Measurements from ENCODE around the gene TBC1D20. TPM values are rescaled to one million over a fixed set of nuclear protein-coding genes. Genes with fewer than 3 reads are reported as not detected.
"Not testable (repeated sequence)": the region's sequence is repeated elsewhere in the genome, so short reads cannot be mapped to it uniquely, and the experiment has no call there.

TBC1D20 gene
- total RNA-seq, 1 experiment from 2014 or later, result 32.5 TPM

DNA sequence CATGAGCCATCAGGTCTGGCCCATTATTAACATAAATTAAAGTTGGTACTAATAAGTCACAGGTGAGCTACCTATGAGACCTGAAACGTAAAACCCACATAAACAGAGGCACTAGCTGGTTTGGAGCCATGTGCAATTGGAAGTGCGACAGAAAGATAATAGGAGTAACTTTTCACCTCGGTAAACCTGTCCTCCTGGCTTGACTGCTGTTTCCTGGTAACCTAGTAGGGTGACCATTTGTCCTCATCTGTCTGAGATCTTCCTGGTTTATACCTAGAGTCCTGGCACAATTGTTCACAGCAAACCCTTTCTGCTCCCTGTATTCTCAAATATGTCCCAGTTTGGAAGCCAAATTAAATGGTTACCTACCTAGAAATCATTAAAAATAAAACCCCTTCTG, 7.4 kb downstream of the TBC1D20 start:
- BruUV-seq (replicated peaks), result no TSS peak
- CTCF ChIA-PET, result interaction anchor here (0.8 to 1.3 kb wide), 2 partner anchors 11 to 188 kb away, joined by 3 read pairs; no protein-coding TSS in a partner anchor
- intact Hi-C loops (cut with micrococcal nuclease), result no loop called here
- POLR2A ChIA-PET, result interaction anchor here (0.7 to 1.0 kb wide), 2 partner anchors 9 to 10 kb away, joined by 3 to 7 read pairs; no protein-coding TSS in a partner anchor
- Mint-ChIP-seq H3K4me1 (ENCODE audit: insufficient read depth, unreplicated experiment) (peaks cover 7% of the 10 kb centered on the region), H3K27me3 (ENCODE audit: insufficient read depth, unreplicated experiment) (no peaks in the 10 kb centered on the region), H3K36me3 (ENCODE audit: insufficient read depth, unreplicated experiment) (peaks cover 4% of the 10 kb centered on the region), H3K4me3 (ENCODE audit: unreplicated experiment) (no peak overlapping the region), H3K9me3 (ENCODE audit: unreplicated experiment) (no peaks in the 10 kb centered on the region), H3K27ac (ENCODE audit: low read depth, unreplicated experiment) (no peak overlapping the region)
- no peak for DNase-seq (ENCODE audit: unreplicated experiment)
- TF ChIP-seq, protein P1, sequence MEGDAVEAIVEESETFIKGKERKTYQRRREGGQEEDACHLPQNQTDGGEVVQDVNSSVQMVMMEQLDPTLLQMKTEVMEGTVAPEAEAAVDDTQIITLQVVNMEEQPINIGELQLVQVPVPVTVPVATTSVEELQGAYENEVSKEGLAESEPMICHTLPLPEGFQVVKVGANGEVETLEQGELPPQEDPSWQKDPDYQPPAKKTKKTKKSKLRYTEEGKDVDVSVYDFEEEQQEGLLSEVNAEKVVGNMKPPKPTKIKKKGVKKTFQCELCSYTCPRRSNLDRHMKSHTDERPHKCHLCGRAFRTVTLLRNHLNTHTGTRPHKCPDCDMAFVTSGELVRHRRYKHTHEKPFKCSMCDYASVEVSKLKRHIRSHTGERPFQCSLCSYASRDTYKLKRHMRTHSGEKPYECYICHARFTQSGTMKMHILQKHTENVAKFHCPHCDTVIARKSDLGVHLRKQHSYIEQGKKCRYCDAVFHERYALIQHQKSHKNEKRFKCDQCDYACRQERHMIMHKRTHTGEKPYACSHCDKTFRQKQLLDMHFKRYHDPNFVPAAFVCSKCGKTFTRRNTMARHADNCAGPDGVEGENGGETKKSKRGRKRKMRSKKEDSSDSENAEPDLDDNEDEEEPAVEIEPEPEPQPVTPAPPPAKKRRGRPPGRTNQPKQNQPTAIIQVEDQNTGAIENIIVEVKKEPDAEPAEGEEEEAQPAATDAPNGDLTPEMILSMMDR (IDR thresholded peaks at IDR 0.05; ENCODE audit: unreplicated experiment), result no peak

DNA sequence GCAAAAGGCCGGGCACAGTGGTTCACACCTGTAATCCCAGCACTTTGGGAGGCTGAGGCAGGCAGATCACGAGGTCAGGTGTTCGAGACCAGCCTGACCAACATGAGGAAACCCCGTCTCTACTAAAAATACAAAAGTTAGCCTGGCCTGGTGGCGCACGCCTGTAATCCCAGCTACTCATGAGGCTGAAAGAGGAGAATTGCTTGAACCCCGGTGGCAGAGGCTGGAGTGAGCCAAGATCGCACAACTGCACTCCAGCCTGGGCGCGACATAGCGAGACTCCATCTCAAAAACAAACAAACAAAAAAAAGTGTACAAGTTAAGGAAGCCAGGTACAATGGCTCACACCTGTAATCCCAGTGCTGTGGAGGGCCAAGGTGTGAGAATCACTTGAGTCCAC, 10.3 kb downstream of the TBC1D20 start:
- BruUV-seq (replicated peaks); H3K4me3 Mint-ChIP-seq (ENCODE audit: unreplicated experiment); H3K27me3 Mint-ChIP-seq (ENCODE audit: insufficient read depth, unreplicated experiment); H3K4me1 Mint-ChIP-seq (ENCODE audit: insufficient read depth, unreplicated experiment); intact Hi-C loops (cut with micrococcal nuclease); DNase-seq (ENCODE audit: unreplicated experiment); H3K27ac Mint-ChIP-seq (ENCODE audit: low read depth, unreplicated experiment); H3K9me3 Mint-ChIP-seq (ENCODE audit: unreplicated experiment); POLR2A ChIA-PET: not testable (repeated sequence)
- CTCF ChIA-PET, result interaction anchor here (0.9 kb wide), 1 partner anchor 97 kb away, joined by 3 read pairs; no protein-coding TSS in a partner anchor
- peaks cover 13% of the 10 kb centered on the region for H3K36me3 Mint-ChIP-seq (ENCODE audit: insufficient read depth, unreplicated experiment)

DNA sequence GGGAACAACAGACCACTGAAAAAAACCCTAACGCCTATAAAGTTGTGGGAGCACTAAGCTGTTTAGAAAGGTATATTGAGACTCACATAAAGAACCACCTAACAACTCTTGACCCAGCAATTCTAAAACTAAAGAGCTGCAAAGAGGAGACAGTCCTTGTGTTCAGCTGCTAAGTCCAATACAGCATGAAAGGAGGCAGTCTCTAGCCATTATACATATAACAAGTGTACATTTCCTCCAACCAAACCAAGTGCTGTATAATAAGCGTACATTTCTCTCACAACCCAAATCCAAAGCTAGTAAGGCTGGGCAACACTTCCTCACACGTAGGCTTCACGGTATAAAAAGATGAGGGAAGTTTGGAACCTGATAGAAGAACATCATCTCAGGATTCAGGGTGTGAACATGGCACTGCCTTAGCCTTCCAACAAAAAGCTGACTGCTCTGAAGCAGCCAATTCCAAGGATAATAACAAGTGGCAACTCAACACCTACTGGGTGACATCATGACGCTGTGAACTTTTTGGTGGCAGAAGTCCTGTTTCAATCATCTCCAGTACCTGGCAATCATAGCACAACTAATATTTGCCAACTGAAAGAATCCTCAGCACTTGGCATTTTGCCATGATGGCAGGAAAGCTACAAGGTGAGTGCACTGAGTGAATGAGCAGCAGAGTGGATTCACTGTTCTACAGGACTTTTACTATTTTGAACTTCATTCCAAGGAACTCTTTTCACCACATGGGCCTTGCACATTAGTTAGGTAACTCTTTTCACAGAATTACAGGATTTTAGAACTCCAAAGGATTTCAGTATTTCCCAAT, 16.6 kb downstream of the TBC1D20 start:
- Mint-ChIP-seq H3K9me3 (ENCODE audit: unreplicated experiment) (no peaks in the 10 kb centered on the region), H3K4me1 (ENCODE audit: insufficient read depth, unreplicated experiment) (peaks cover 11% of the 10 kb centered on the region), H3K36me3 (ENCODE audit: insufficient read depth, unreplicated experiment) (peaks cover 70% of the 10 kb centered on the region), H3K27ac (ENCODE audit: low read depth, unreplicated experiment) (peak overlapping the region; percentile 47), H3K27me3 (ENCODE audit: insufficient read depth, unreplicated experiment) (no peaks in the 10 kb centered on the region), H3K4me3 (ENCODE audit: unreplicated experiment) (no peak overlapping the region)
- DNase-seq (ENCODE audit: unreplicated experiment), result peak; percentile 36
- intact Hi-C loops (cut with micrococcal nuclease), result no loop called here
- ChIA-PET POLR2A (interaction anchor here (0.6 to 8.3 kb wide), 17 partner anchors 9 to 293 kb away, joined by 3 to 44 read pairs (median 4); partner anchors contain the start of gene TBC1D20), CTCF (interaction anchor here (0.5 to 2.9 kb wide), 10 partner anchors 8 to 178 kb away, joined by 3 to 10 read pairs (median 4); no protein-coding TSS in a partner anchor)
- BruUV-seq (replicated peaks), result no TSS peak
- TF ChIP-seq, protein P1 (IDR thresholded peaks at IDR 0.05; ENCODE audit: unreplicated experiment), result no peak

DNA sequence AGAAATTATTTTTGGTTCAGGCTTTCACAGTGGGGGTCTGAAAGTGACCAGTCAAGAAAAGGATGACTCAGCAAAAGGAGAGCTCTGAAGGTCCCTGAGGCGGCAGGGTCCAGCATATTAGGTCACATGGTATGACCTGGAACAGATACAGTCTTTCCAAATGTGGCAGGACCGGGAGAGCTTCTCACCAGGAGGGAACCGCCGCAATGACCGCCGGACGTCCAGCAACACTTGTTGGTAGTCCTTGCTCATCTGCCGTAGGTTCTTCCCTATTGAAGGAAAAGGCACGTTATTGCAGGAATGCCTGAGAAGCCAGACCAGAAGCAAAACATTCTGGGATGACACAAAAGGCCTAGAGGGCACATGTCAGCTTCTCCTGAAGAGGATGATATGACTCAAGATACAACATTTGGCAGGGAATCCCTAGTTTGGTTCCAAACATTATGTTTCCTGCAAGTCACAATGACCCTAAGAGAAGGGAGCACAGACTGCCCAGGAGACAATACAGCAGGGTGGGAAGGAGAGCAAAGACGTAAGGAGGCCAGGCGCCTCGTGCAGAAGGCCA, 17.4 kb downstream of the TBC1D20 start:
- BruUV-seq (replicated peaks), result no TSS peak
- Mint-ChIP-seq H3K27ac (ENCODE audit: low read depth, unreplicated experiment) (peak overlapping the region; percentile 47), H3K9me3 (ENCODE audit: unreplicated experiment) (no peaks in the 10 kb centered on the region), H3K4me3 (ENCODE audit: unreplicated experiment) (no peak overlapping the region), H3K36me3 (ENCODE audit: insufficient read depth, unreplicated experiment) (peaks cover 77% of the 10 kb centered on the region), H3K27me3 (ENCODE audit: insufficient read depth, unreplicated experiment) (no peaks in the 10 kb centered on the region), H3K4me1 (ENCODE audit: insufficient read depth, unreplicated experiment) (peaks cover 11% of the 10 kb centered on the region)
- TF ChIP-seq, protein P1 (IDR thresholded peaks at IDR 0.05; ENCODE audit: unreplicated experiment), result no peak
- CTCF ChIA-PET, result interaction anchor here (0.6 to 2.9 kb wide), 9 partner anchors 8 to 294 kb away, joined by 3 to 10 read pairs (median 5); no protein-coding TSS in a partner anchor
- POLR2A ChIA-PET, result interaction anchor here (0.6 to 8.3 kb wide), 16 partner anchors 10 to 284 kb away, joined by 3 to 44 read pairs (median 4); partner anchors contain the start of gene TBC1D20
- intact Hi-C loops (cut with micrococcal nuclease), result no loop called here
- peak; percentile 86 for DNase-seq (ENCODE audit: unreplicated experiment)
